ENCODE measurements around the gene ZDHHC9.

ZDHHC9 gene

GRCh38 chrX:129823115-129823514 lies 20.6 kb downstream of the ZDHHC9 start:
- DNase-seq (ENCODE audit: low spot score), result peak; percentile 25

- DNase-seq (ENCODE audit: low spot score), result no peak
Observed at GRCh38 chrX:129818123-129818522, 25.6 kb downstream of the ZDHHC9 start.

- no peak for DNase-seq (ENCODE audit: low spot score)
Observed at GRCh38 chrX:129813662-129814368, 29.9 kb downstream of the ZDHHC9 start.

GRCh38 chrX:129808829-129809796 lies 34.6 kb downstream of the ZDHHC9 start:
- no peak for DNase-seq (ENCODE audit: low spot score)

- DNase-seq (ENCODE audit: low spot score), result no peak
Observed at GRCh38 chrX:129808158-129808828, 35.4 kb downstream of the ZDHHC9 start.

- no peak for DNase-seq (ENCODE audit: low spot score)
Observed at GRCh38 chrX:129804806-129805205, 38.9 kb downstream of the ZDHHC9 start.

GRCh38 chrX:129802863-129803262 lies 40.8 kb downstream of the ZDHHC9 start:
- no peak for DNase-seq (ENCODE audit: low spot score)

GRCh38 chrX:129800186-129800585 lies 43.5 kb downstream of the ZDHHC9 start:
- DNase-seq (ENCODE audit: low spot score), result no peak

GRCh38 chrX:129798888-129799287 lies 44.8 kb downstream of the ZDHHC9 start:
- no peak for DNase-seq (ENCODE audit: low spot score)

- DNase-seq (ENCODE audit: low spot score), result no peak
Observed at GRCh38 chrX:129798456-129798855, 45.2 kb downstream of the ZDHHC9 start.

GRCh38 chrX:129797251-129797906 lies 46.3 kb downstream of the ZDHHC9 start:
- DNase-seq (ENCODE audit: low spot score), result no peak

- no peak for DNase-seq (ENCODE audit: low spot score)
Observed at GRCh38 chrX:129795584-129795983, 48.1 kb downstream of the ZDHHC9 start.

- DNase-seq (ENCODE audit: low spot score), result no peak
Observed at GRCh38 chrX:129793604-129794191, 50.0 kb downstream of the ZDHHC9 start.

- no peak for DNase-seq (ENCODE audit: low spot score)
Observed at GRCh38 chrX:129792586-129793291, 50.9 kb downstream of the ZDHHC9 start.

GRCh38 chrX:129791961-129792570 lies 51.6 kb downstream of the ZDHHC9 start:
- no peak for DNase-seq (ENCODE audit: low spot score)

GRCh38 chrX:129791336-129791735 lies 52.4 kb downstream of the ZDHHC9 start:
- DNase-seq (ENCODE audit: low spot score), result no peak

- no peak for DNase-seq (ENCODE audit: low spot score)
Observed at GRCh38 chrX:129790808-129791207, 52.9 kb downstream of the ZDHHC9 start.

GRCh38 chrX:129790146-129790545 lies 53.5 kb downstream of the ZDHHC9 start:
- DNase-seq (ENCODE audit: low spot score), result no peak

- no peak for DNase-seq (ENCODE audit: low spot score)
Observed at GRCh38 chrX:129788527-129788926, 55.2 kb downstream of the ZDHHC9 start.

- DNase-seq (ENCODE audit: low spot score), result no peak
Observed at GRCh38 chrX:129787336-129788055, 56.2 kb downstream of the ZDHHC9 start.

Measured in hematopoietic multipotent progenitor cell treated with erythropoietin and hydrocortisone succinate and interleukin-3 and kit ligand, for 15 days (in vitro differentiated cells).